Measurements from ENCODE around the gene CACNA1G. TPM values are rescaled to one million over a fixed set of nuclear protein-coding genes. Genes with fewer than 3 reads are reported as not detected.

CACNA1G gene
- total and polyA plus RNA-seq, 2 experiments from 2014 or later, result 0.06 to 0.97 TPM

GRCh38 chr17:50594892-50595291 is 34.4 kb downstream of the CACNA1G start:
- TF ChIP-seq EZH2phosphoT487 (IDR thresholded peaks at IDR 0.05; ENCODE audit: insufficient read depth, low read depth), result no peak
- no peak for TF ChIP-seq EZH2 (IDR thresholded peaks at IDR 0.05; ENCODE audit: insufficient read depth, poor library complexity, severe bottlenecking)

GRCh38 chr17:50596191-50597037 is 35.9 kb downstream of the CACNA1G start:
- Histone ChIP-seq H3K9me3 (ENCODE audit: low read depth) (no peaks in the 10 kb centered on the region), H3K27me3 (replicated peaks; ENCODE audit: insufficient read depth) (no peaks in the 10 kb centered on the region), H2AFZ (no peak overlapping the region), H3K36me3 (ENCODE audit: low read depth) (no peaks in the 10 kb centered on the region), H3K79me2 (ENCODE audit: insufficient read depth) (no peaks in the 10 kb centered on the region), H3K4me1 (ENCODE audit: insufficient read depth) (no peaks in the 10 kb centered on the region), H3F3A (ENCODE audit: insufficient read depth) (no peaks in the 10 kb centered on the region), H3K4me3 (no peak overlapping the region), H3K9me2 (ENCODE audit: insufficient read depth) (no peaks in the 10 kb centered on the region), H4K20me1 (ENCODE audit: insufficient read depth) (no peaks in the 10 kb centered on the region), H3K9ac (no peak overlapping the region), H3K4me2 (ENCODE audit: unreplicated experiment) (no peak overlapping the region), H3K27ac (no peak overlapping the region)
- in situ Hi-C loops (cut with MboI), result loop anchor here (25.0 kb wide), 1 partner anchor 109 kb away; the partner anchor contains the start of gene RSAD1
- WGBS, 2 experiments (ENCODE audit: low coverage in 1 of 2, low lambda C conversion rate in 2 of 2, missing lambda C conversion rate in 2 of 2), result 87 to 88% methylated on average over 33 to 34 of the region's 34 CpGs
- TF ChIP-seq EZH2 (IDR thresholded peaks at IDR 0.05; ENCODE audit: insufficient read depth, poor library complexity, severe bottlenecking) (no peak), EZH2phosphoT487 (IDR thresholded peaks at IDR 0.05; ENCODE audit: insufficient read depth, low read depth) (no peak)
- no peak for DNase-seq

More at GRCh38 chr17:50594892-50595291, 34.4 kb downstream of the CACNA1G start:
- in situ Hi-C loops (cut with MboI), result loop anchor here (25.0 kb wide), 1 partner anchor 108 kb away; the partner anchor contains the start of gene RSAD1
- 87 to 89% methylated on average over 21 of the region's 21 CpGs for WGBS, 2 experiments (ENCODE audit: low coverage in 1 of 2, low lambda C conversion rate in 2 of 2, missing lambda C conversion rate in 2 of 2)
- Histone ChIP-seq H4K20me1 (ENCODE audit: insufficient read depth) (no peaks in the 10 kb centered on the region), H3K9ac (no peak overlapping the region), H3F3A (ENCODE audit: insufficient read depth) (no peaks in the 10 kb centered on the region), H3K27me3 (replicated peaks; ENCODE audit: insufficient read depth) (no peaks in the 10 kb centered on the region), H3K79me2 (ENCODE audit: insufficient read depth) (no peaks in the 10 kb centered on the region), H3K9me2 (ENCODE audit: insufficient read depth) (no peaks in the 10 kb centered on the region), H2AFZ (no peak overlapping the region), H3K4me1 (ENCODE audit: insufficient read depth) (no peaks in the 10 kb centered on the region), H3K27ac (no peak overlapping the region), H3K4me3 (no peak overlapping the region), H3K9me3 (ENCODE audit: low read depth) (no peaks in the 10 kb centered on the region), H3K36me3 (ENCODE audit: low read depth) (no peaks in the 10 kb centered on the region), H3K4me2 (ENCODE audit: unreplicated experiment) (no peak overlapping the region)
- no peak for DNase-seq

DNA sequence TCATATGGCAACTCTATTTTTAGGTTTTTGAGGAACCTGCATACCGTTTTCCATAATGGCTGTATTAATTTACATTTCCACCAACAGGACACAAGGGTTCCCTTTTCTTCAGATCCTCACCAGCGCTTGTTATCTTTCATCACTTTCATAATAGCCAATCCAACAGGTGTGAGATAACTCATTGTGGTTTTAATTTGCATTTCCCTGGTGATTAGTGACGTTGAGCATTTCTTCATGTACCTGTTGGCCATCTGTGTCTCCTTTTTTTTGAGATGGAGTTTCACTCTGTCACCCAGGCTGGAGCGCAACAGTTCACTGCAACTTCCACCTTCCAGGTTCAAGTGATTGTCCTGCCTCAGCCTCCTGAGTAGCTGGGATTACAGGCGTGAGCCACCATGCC is 38.0 kb downstream of the CACNA1G start:
- DNase-seq, result no peak
- no peak overlapping the region for H3K4me3 ChIP-seq
- H3K36me3 ChIP-seq (ENCODE audit: low read depth), result no peaks in the 10 kb centered on the region
- H2AFZ ChIP-seq, result no peak overlapping the region
- H3K27me3 ChIP-seq (replicated peaks; ENCODE audit: insufficient read depth), result no peaks in the 10 kb centered on the region
- TF ChIP-seq EZH2 (IDR thresholded peaks at IDR 0.05; ENCODE audit: insufficient read depth, poor library complexity, severe bottlenecking), result no peak
- no peak for TF ChIP-seq EZH2phosphoT487 (IDR thresholded peaks at IDR 0.05; ENCODE audit: insufficient read depth, low read depth)
- H3K79me2 ChIP-seq (ENCODE audit: insufficient read depth), result no peaks in the 10 kb centered on the region
- H3K9me3 ChIP-seq (ENCODE audit: low read depth), result no peaks in the 10 kb centered on the region
- no peaks in the 10 kb centered on the region for H3F3A ChIP-seq (ENCODE audit: insufficient read depth)
- in situ Hi-C loops (cut with MboI), result loop anchor here (25.0 kb wide), 1 partner anchor 111 kb away; the partner anchor contains the start of gene RSAD1
- no peak overlapping the region for H3K9ac ChIP-seq
- no peak overlapping the region for H3K4me2 ChIP-seq (ENCODE audit: unreplicated experiment)
- no peaks in the 10 kb centered on the region for H3K4me1 ChIP-seq (ENCODE audit: insufficient read depth)
- no peak overlapping the region for H3K27ac ChIP-seq
- 92% methylated on average over 5 of the region's 5 CpGs for WGBS, 2 experiments (ENCODE audit: low coverage in 1 of 2, low lambda C conversion rate in 2 of 2, missing lambda C conversion rate in 2 of 2)
- H4K20me1 ChIP-seq (ENCODE audit: insufficient read depth), result no peaks in the 10 kb centered on the region
- H3K9me2 ChIP-seq (ENCODE audit: insufficient read depth), result no peaks in the 10 kb centered on the region

DNA sequence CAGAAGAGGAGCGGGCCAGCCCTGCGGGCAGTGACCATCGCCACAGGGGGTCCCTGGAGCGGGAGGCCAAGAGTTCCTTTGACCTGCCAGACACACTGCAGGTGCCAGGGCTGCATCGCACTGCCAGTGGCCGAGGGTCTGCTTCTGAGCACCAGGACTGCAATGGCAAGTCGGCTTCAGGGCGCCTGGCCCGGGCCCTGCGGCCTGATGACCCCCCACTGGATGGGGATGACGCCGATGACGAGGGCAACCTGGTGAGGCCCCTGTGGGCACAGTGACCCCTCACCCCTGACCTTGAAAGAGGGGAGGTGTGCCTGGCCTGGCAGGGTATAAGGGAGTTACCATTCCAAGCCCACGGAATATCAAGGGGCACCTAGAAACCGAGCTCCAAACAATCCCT is 39.1 kb downstream of the CACNA1G start:
- in situ Hi-C loops (cut with MboI), result loop anchor here (25.0 kb wide), 1 partner anchor 112 kb away; the partner anchor contains the start of gene RSAD1
- 90 to 96% methylated on average over 8 to 14 of the region's 15 CpGs for WGBS, 2 experiments (ENCODE audit: low coverage in 1 of 2, low lambda C conversion rate in 2 of 2, missing lambda C conversion rate in 2 of 2)
- Histone ChIP-seq H3K27me3 (replicated peaks; ENCODE audit: insufficient read depth) (no peaks in the 10 kb centered on the region), H3K4me3 (no peak overlapping the region), H3K79me2 (ENCODE audit: insufficient read depth) (no peaks in the 10 kb centered on the region), H3F3A (ENCODE audit: insufficient read depth) (no peaks in the 10 kb centered on the region), H3K27ac (no peak overlapping the region), H4K20me1 (ENCODE audit: insufficient read depth) (no peaks in the 10 kb centered on the region), H3K4me2 (ENCODE audit: unreplicated experiment) (no peak overlapping the region), H3K9me3 (ENCODE audit: low read depth) (no peaks in the 10 kb centered on the region), H3K36me3 (ENCODE audit: low read depth) (no peaks in the 10 kb centered on the region), H2AFZ (no peak overlapping the region), H3K9me2 (ENCODE audit: insufficient read depth) (no peaks in the 10 kb centered on the region), H3K4me1 (ENCODE audit: insufficient read depth) (no peaks in the 10 kb centered on the region), H3K9ac (no peak overlapping the region)
- no peak for TF ChIP-seq EZH2phosphoT487 (IDR thresholded peaks at IDR 0.05; ENCODE audit: insufficient read depth, low read depth)
- no peak for DNase-seq
